ENCODE results near the gene ZNF438.

- TF ChIP-seq CEBPB (IDR thresholded peaks at IDR 0.05) (no peak), TCF12 (IDR thresholded peaks at IDR 0.05; ENCODE audit: low read depth) (no peak), ZBTB7A (IDR thresholded peaks at IDR 0.05; ENCODE audit: low read depth) (no peak), CREB1 (IDR thresholded peaks at IDR 0.05; ENCODE audit: low read depth) (no peak), TAF1 (IDR thresholded peaks at IDR 0.05; ENCODE audit: low read depth) (no peak)
- TF ChIP-seq, protein P1, sequence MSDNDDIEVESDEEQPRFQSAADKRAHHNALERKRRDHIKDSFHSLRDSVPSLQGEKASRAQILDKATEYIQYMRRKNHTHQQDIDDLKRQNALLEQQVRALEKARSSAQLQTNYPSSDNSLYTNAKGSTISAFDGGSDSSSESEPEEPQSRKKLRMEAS (IDR thresholded peaks at IDR 0.05) = no peak
- TF ChIP-seq, protein P2, sequence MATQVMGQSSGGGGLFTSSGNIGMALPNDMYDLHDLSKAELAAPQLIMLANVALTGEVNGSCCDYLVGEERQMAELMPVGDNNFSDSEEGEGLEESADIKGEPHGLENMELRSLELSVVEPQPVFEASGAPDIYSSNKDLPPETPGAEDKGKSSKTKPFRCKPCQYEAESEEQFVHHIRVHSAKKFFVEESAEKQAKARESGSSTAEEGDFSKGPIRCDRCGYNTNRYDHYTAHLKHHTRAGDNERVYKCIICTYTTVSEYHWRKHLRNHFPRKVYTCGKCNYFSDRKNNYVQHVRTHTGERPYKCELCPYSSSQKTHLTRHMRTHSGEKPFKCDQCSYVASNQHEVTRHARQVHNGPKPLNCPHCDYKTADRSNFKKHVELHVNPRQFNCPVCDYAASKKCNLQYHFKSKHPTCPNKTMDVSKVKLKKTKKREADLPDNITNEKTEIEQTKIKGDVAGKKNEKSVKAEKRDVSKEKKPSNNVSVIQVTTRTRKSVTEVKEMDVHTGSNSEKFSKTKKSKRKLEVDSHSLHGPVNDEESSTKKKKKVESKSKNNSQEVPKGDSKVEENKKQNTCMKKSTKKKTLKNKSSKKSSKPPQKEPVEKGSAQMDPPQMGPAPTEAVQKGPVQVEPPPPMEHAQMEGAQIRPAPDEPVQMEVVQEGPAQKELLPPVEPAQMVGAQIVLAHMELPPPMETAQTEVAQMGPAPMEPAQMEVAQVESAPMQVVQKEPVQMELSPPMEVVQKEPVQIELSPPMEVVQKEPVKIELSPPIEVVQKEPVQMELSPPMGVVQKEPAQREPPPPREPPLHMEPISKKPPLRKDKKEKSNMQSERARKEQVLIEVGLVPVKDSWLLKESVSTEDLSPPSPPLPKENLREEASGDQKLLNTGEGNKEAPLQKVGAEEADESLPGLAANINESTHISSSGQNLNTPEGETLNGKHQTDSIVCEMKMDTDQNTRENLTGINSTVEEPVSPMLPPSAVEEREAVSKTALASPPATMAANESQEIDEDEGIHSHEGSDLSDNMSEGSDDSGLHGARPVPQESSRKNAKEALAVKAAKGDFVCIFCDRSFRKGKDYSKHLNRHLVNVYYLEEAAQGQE (IDR thresholded peaks at IDR 0.05; ENCODE audit: low read depth) = no peak
These were observed 226.6 kb downstream of the ZNF438 start for GRCh38 chr10:30805061-30805460.

Data from Ishikawa (cell line).